ENCODE measurements around the gene SYT2.

DNA sequence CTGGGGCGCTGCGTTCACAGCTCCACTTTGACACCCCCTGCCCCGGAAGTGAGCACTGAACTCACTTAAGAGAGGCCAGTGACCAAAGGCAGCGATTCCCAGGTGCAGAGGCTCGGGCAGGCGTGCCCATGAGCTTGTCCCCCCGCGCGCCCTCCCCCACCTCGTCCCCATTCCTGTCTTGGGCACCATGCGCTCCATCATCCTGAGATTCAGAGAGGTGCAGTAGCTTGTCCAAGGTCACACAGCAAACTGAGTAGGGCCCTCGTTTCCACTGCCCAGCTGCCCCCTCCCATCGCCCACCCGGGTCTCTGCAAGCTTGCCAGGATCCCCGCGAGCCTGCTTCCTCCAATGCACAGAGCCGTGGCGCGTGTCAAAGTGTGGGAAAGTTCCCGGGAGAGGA lies 68.0 kb downstream of the SYT2 start:
- TF ChIP-seq, protein P1, sequence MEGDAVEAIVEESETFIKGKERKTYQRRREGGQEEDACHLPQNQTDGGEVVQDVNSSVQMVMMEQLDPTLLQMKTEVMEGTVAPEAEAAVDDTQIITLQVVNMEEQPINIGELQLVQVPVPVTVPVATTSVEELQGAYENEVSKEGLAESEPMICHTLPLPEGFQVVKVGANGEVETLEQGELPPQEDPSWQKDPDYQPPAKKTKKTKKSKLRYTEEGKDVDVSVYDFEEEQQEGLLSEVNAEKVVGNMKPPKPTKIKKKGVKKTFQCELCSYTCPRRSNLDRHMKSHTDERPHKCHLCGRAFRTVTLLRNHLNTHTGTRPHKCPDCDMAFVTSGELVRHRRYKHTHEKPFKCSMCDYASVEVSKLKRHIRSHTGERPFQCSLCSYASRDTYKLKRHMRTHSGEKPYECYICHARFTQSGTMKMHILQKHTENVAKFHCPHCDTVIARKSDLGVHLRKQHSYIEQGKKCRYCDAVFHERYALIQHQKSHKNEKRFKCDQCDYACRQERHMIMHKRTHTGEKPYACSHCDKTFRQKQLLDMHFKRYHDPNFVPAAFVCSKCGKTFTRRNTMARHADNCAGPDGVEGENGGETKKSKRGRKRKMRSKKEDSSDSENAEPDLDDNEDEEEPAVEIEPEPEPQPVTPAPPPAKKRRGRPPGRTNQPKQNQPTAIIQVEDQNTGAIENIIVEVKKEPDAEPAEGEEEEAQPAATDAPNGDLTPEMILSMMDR (IDR thresholded peaks at IDR 0.05), result no peak
- TF ChIP-seq EP300 (IDR thresholded peaks at IDR 0.05), result no peak
